Mesothelial cell of epicardium (in vitro differentiated cells): ENCODE results near the gene UNC119B. TPM values are rescaled to one million over a fixed set of nuclear protein-coding genes. Genes with fewer than 3 reads are reported as not detected.
A peak's percentile ranks its signal among the peaks of the same experiment; 100 is the strongest.

ENCODE experiments used
- DNase-seq, 2 experiments: peaks; one replicate each; pipeline ENCODE4 v3.0.0; 2021; ENCODE audit warnings: low spot score in 2 of 2; ENCODE audit not compliant: unreplicated experiment in 2 of 2
- H3K27ac Mint-ChIP-seq: 2 replicates; pipeline ENCODE4 v1.8.0; 2021; ENCODE audit warnings: mixed read lengths
- H3K27me3 Mint-ChIP-seq: 2 replicates; pipeline ENCODE4 v1.8.0; 2021; ENCODE audit warnings: low read depth, mixed read lengths
- H3K36me3 Mint-ChIP-seq: 2 replicates; pipeline ENCODE4 v1.8.0; 2021; ENCODE audit warnings: mixed read lengths
- H3K4me1 Mint-ChIP-seq: 2 replicates; pipeline ENCODE4 v1.8.0; 2021; ENCODE audit warnings: mixed read lengths
- H3K4me3 Mint-ChIP-seq: 2 replicates; pipeline ENCODE4 v1.8.0; 2021; ENCODE audit warnings: mild to moderate bottlenecking, moderate library complexity, mixed read lengths
- H3K9me3 Mint-ChIP-seq: 2 replicates; pipeline ENCODE4 v1.8.0; 2021; ENCODE audit warnings: mixed read lengths
- total RNA-seq: library from RNA; stranded (reverse); gene quantifications from 3 replicates; pipeline ENCODE4 v1.2.1, GENCODE V29; 2021
- TF ChIP-seq, protein P1 (sequence below): fragments of 200-600 bp; sonication (generic); IDR thresholded peaks from one replicate; pipeline ENCODE4 v1.5.0; 2021; ENCODE audit warnings: antibody characterized with exemption; ENCODE audit not compliant: unreplicated experiment

Gene UNC119B
- total RNA-seq, 1 donor from 2014 or later = 35.0 TPM

DNA sequence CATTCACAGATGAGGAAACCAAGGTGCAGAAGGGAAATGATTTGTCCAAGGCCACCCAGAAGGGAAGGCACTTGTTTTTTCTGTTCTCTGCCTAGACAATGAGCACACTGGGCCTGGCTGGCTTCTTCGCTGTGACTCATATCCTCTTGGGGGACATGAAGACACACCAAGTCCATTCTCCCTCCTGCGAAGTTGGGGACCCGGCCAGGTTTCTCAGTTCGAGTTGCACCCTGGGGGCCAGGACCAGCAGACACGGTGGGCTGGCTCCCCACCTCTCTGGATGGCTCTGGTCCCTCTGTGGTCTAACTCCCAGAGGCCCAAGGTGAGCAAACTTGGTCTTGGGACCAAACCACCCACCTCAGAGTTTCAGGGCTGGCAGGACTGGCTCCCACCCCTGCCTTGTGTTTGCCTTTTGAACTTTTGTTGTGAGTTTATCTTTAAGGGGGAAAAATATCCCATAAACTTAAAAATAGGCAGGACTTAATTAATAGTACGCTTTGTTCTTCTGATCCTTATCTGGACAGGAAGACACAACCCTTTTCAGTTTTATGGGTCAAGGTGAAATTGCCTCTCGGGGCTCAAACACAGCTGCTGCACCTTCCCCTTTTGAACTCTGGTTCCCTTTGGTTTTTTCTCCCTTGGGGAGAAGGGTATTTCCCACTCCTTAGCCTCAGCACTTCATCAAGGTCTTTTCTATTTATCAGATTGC, 32.3 kb upstream of the UNC119B start:
- peaks cover 4% of the 10 kb centered on the region for H3K27me3 Mint-ChIP-seq
- no peak for DNase-seq
- H3K36me3 Mint-ChIP-seq = no peaks in the 10 kb centered on the region
- H3K27ac Mint-ChIP-seq = no peak overlapping the region
- H3K4me1 Mint-ChIP-seq = peaks cover 4% of the 10 kb centered on the region
- H3K9me3 Mint-ChIP-seq = peaks cover 3% of the 10 kb centered on the region
- H3K4me3 Mint-ChIP-seq = no peak overlapping the region
- TF ChIP-seq, protein P1, sequence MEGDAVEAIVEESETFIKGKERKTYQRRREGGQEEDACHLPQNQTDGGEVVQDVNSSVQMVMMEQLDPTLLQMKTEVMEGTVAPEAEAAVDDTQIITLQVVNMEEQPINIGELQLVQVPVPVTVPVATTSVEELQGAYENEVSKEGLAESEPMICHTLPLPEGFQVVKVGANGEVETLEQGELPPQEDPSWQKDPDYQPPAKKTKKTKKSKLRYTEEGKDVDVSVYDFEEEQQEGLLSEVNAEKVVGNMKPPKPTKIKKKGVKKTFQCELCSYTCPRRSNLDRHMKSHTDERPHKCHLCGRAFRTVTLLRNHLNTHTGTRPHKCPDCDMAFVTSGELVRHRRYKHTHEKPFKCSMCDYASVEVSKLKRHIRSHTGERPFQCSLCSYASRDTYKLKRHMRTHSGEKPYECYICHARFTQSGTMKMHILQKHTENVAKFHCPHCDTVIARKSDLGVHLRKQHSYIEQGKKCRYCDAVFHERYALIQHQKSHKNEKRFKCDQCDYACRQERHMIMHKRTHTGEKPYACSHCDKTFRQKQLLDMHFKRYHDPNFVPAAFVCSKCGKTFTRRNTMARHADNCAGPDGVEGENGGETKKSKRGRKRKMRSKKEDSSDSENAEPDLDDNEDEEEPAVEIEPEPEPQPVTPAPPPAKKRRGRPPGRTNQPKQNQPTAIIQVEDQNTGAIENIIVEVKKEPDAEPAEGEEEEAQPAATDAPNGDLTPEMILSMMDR = no peak

DNA sequence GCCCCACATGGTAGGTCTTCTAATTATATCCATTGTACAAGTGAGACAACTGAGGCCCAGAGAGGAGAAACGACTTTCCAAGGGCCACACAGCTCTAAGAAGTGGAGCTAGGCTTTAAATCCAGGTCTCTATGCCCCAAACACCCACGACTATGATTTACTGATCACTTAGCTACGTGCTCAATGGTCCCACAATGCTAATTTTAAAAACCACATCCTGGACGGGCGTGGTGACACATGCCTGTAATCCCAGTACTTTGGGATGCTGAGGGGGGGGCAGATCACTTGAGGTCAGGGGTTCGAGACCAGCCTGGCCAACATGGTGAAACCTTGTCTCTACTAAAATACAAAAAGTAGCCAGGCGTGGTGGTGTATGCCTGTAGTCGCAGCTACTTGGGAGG, 31.7 kb upstream of the UNC119B start:
- Mint-ChIP-seq H3K9me3 (peaks cover 3% of the 10 kb centered on the region), H3K27me3 (peaks cover 3% of the 10 kb centered on the region), H3K27ac (no peak overlapping the region), H3K4me1 (peaks cover 4% of the 10 kb centered on the region), H3K4me3 (no peak overlapping the region), H3K36me3 (no peaks in the 10 kb centered on the region)
- DNase-seq = no peak
- TF ChIP-seq, protein P1 = no peak

DNA sequence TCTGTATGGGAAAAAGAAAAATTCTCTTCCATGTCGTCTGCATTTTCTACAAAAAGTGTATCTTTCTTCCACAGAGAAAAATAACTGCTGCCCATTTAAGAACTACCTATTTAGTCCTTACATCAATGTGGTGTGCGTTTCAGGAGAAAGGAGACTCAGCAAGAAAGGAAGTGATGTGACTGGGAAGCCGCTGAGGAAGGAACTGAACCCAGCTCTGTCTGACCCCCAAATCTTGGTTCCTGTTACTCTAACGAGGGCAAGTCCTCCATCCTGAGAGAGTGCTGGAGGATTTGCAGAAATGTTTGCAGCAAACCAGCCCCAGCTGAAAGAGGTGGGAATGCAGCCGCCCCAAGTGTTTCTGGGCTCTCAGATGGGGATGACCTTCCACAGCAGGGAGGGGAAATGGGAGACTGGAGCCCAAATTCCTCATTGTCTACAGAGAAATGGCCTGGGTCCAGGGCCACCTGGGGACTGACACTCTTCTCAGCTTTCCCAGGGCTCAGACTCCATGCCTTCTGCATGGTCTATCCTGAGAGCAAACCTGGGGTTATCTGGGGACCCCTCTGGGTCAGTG, 30.0 kb upstream of the UNC119B start:
- peak overlapping the region; percentile 22 for H3K27ac Mint-ChIP-seq
- DNase-seq = no peak
- TF ChIP-seq, protein P1 = no peak
- H3K4me3 Mint-ChIP-seq = no peak overlapping the region
- peaks cover 3% of the 10 kb centered on the region for H3K9me3 Mint-ChIP-seq
- no peaks in the 10 kb centered on the region for H3K36me3 Mint-ChIP-seq
- peaks cover 4% of the 10 kb centered on the region for H3K4me1 Mint-ChIP-seq
- peaks cover 1% of the 10 kb centered on the region for H3K27me3 Mint-ChIP-seq

DNA sequence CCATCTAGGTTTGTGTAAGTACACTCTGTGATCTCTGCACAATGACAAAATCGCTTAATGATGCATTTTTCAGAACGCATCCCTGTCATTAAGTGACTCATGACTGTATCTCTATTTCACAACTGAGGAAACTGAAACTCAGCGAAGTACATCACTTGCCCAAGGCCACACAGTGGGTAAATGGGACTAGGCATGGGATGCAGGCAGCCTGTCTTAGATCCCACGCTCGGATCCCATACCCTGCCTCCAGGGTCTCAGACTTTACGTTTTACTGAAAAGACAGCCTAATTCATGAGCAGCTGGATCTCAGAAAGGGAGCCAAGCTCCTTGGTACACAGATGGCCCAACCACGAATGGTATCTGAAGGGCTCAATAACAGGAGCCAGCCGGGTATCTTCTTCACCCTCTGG, 25.7 kb upstream of the UNC119B start:
- DNase-seq = no peak
- Mint-ChIP-seq H3K9me3 (no peaks in the 10 kb centered on the region), H3K4me1 (peaks cover 19% of the 10 kb centered on the region), H3K27ac (peak overlapping the region; percentile 67), H3K4me3 (peak overlapping the region; percentile 48), H3K27me3 (no peaks in the 10 kb centered on the region), H3K36me3 (no peaks in the 10 kb centered on the region)
- TF ChIP-seq, protein P1 = no peak

DNA sequence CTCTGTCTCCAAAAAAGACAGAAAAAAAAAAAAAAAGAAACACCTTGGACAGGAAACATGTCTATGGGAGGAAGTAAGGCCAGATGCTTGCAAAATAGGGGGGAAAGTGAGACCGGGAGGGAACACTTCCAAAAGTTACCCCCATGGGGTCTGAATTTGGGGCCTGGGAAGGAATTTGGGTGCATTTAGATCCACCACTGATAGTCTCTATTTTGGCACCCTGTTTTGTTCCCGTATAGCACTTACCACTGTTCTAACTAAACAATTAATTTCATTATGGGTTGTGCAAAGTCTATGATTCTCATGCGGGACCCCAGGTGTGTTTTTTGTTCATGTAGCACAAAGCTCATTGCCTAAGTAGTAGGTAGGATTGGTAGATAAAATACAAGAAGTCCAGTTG, 24.7 kb upstream of the UNC119B start:
- no peak for DNase-seq
- H3K36me3 Mint-ChIP-seq = no peaks in the 10 kb centered on the region
- peak overlapping the region; percentile 94 for H3K4me3 Mint-ChIP-seq
- no peaks in the 10 kb centered on the region for H3K9me3 Mint-ChIP-seq
- H3K4me1 Mint-ChIP-seq = peaks cover 28% of the 10 kb centered on the region
- peak overlapping the region; percentile 87 for H3K27ac Mint-ChIP-seq
- no peaks in the 10 kb centered on the region for H3K27me3 Mint-ChIP-seq
- TF ChIP-seq, protein P1 = no peak
